ENCODE data around the gene MFSD12.

The MFSD12 gene

GRCh38 chr19:3550947-3551791, 6.2 kb downstream of the MFSD12 start:
- H3K27me3 ChIP-seq (ENCODE audit: control insufficient read depth, insufficient read depth, low read length): no peaks in the 10 kb centered on the region
- H3K9ac ChIP-seq (ENCODE audit: low read length): no peak overlapping the region
- H3K36me3 ChIP-seq (ENCODE audit: control insufficient read depth, low read depth, low read length): no peaks in the 10 kb centered on the region
- H3K27ac ChIP-seq (ENCODE audit: low read length): no peak overlapping the region
- no peaks in the 10 kb centered on the region for H3K9me3 ChIP-seq (ENCODE audit: control insufficient read depth, low read depth, low read length)
- H3K4me3 ChIP-seq (ENCODE audit: low read length): no peak overlapping the region
- no peaks in the 10 kb centered on the region for H3K4me1 ChIP-seq (ENCODE audit: control insufficient read depth, low read depth, low read length)

GRCh38 chr19:3549816-3550215, 7.6 kb downstream of the MFSD12 start:
- Histone ChIP-seq H3K9me3 (ENCODE audit: control insufficient read depth, low read depth, low read length) (no peaks in the 10 kb centered on the region), H3K27me3 (ENCODE audit: control insufficient read depth, insufficient read depth, low read length) (no peaks in the 10 kb centered on the region), H3K4me1 (ENCODE audit: control insufficient read depth, low read depth, low read length) (no peaks in the 10 kb centered on the region), H3K27ac (ENCODE audit: low read length) (no peak overlapping the region), H3K36me3 (ENCODE audit: control insufficient read depth, low read depth, low read length) (no peaks in the 10 kb centered on the region), H3K4me3 (ENCODE audit: low read length) (no peak overlapping the region), H3K9ac (ENCODE audit: low read length) (no peak overlapping the region)

- Histone ChIP-seq H3K36me3 (ENCODE audit: control insufficient read depth, low read depth, low read length) (no peaks in the 10 kb centered on the region), H3K27ac (ENCODE audit: low read length) (no peak overlapping the region), H3K9ac (ENCODE audit: low read length) (no peak overlapping the region), H3K4me1 (ENCODE audit: control insufficient read depth, low read depth, low read length) (no peaks in the 10 kb centered on the region), H3K27me3 (ENCODE audit: control insufficient read depth, insufficient read depth, low read length) (no peaks in the 10 kb centered on the region), H3K9me3 (ENCODE audit: control insufficient read depth, low read depth, low read length) (no peaks in the 10 kb centered on the region), H3K4me3 (ENCODE audit: low read length) (no peak overlapping the region)
Measured at GRCh38 chr19:3548606-3549005, 8.8 kb downstream of the MFSD12 start.

GRCh38 chr19:3547767-3548282, 9.6 kb downstream of the MFSD12 start:
- H3K27me3 ChIP-seq (ENCODE audit: control insufficient read depth, insufficient read depth, low read length): no peaks in the 10 kb centered on the region
- no peaks in the 10 kb centered on the region for H3K36me3 ChIP-seq (ENCODE audit: control insufficient read depth, low read depth, low read length)
- H3K9me3 ChIP-seq (ENCODE audit: control insufficient read depth, low read depth, low read length): no peaks in the 10 kb centered on the region
- H3K4me1 ChIP-seq (ENCODE audit: control insufficient read depth, low read depth, low read length): no peaks in the 10 kb centered on the region
- H3K27ac ChIP-seq (ENCODE audit: low read length): no peak overlapping the region
- H3K9ac ChIP-seq (ENCODE audit: low read length): no peak overlapping the region
- no peak overlapping the region for H3K4me3 ChIP-seq (ENCODE audit: low read length)

- Histone ChIP-seq H3K4me3 (ENCODE audit: low read length) (no peak overlapping the region), H3K9me3 (ENCODE audit: control insufficient read depth, low read depth, low read length) (no peaks in the 10 kb centered on the region), H3K4me1 (ENCODE audit: control insufficient read depth, low read depth, low read length) (no peaks in the 10 kb centered on the region), H3K9ac (ENCODE audit: low read length) (no peak overlapping the region), H3K36me3 (ENCODE audit: control insufficient read depth, low read depth, low read length) (no peaks in the 10 kb centered on the region), H3K27ac (ENCODE audit: low read length) (no peak overlapping the region), H3K27me3 (ENCODE audit: control insufficient read depth, insufficient read depth, low read length) (no peaks in the 10 kb centered on the region)
Measured at GRCh38 chr19:3547301-3547731, 10.1 kb downstream of the MFSD12 start.

GRCh38 chr19:3546119-3546518, 11.3 kb downstream of the MFSD12 start:
- H3K9me3 ChIP-seq (ENCODE audit: control insufficient read depth, low read depth, low read length): no peaks in the 10 kb centered on the region
- H3K36me3 ChIP-seq (ENCODE audit: control insufficient read depth, low read depth, low read length): no peaks in the 10 kb centered on the region
- no peak overlapping the region for H3K4me3 ChIP-seq (ENCODE audit: low read length)
- H3K27ac ChIP-seq (ENCODE audit: low read length): no peak overlapping the region
- H3K4me1 ChIP-seq (ENCODE audit: control insufficient read depth, low read depth, low read length): no peaks in the 10 kb centered on the region
- no peaks in the 10 kb centered on the region for H3K27me3 ChIP-seq (ENCODE audit: control insufficient read depth, insufficient read depth, low read length)
- H3K9ac ChIP-seq (ENCODE audit: low read length): no peak overlapping the region

GRCh38 chr19:3545669-3546034, 11.7 kb downstream of the MFSD12 start:
- H3K9ac ChIP-seq (ENCODE audit: low read length): no peak overlapping the region
- H3K27me3 ChIP-seq (ENCODE audit: control insufficient read depth, insufficient read depth, low read length): no peaks in the 10 kb centered on the region
- no peaks in the 10 kb centered on the region for H3K9me3 ChIP-seq (ENCODE audit: control insufficient read depth, low read depth, low read length)
- no peak overlapping the region for H3K27ac ChIP-seq (ENCODE audit: low read length)
- H3K4me1 ChIP-seq (ENCODE audit: control insufficient read depth, low read depth, low read length): no peaks in the 10 kb centered on the region
- H3K36me3 ChIP-seq (ENCODE audit: control insufficient read depth, low read depth, low read length): no peaks in the 10 kb centered on the region
- no peak overlapping the region for H3K4me3 ChIP-seq (ENCODE audit: low read length)

- Histone ChIP-seq H3K9me3 (ENCODE audit: control insufficient read depth, low read depth, low read length) (no peaks in the 10 kb centered on the region), H3K27me3 (ENCODE audit: control insufficient read depth, insufficient read depth, low read length) (no peaks in the 10 kb centered on the region), H3K9ac (ENCODE audit: low read length) (no peak overlapping the region), H3K36me3 (ENCODE audit: control insufficient read depth, low read depth, low read length) (no peaks in the 10 kb centered on the region), H3K4me3 (ENCODE audit: low read length) (no peak overlapping the region), H3K27ac (ENCODE audit: low read length) (no peak overlapping the region), H3K4me1 (ENCODE audit: control insufficient read depth, low read depth, low read length) (no peaks in the 10 kb centered on the region)
Measured at GRCh38 chr19:3544742-3545668, 12.4 kb downstream of the MFSD12 start.

GRCh38 chr19:3544058-3544376, 13.4 kb downstream of the MFSD12 start:
- H3K36me3 ChIP-seq (ENCODE audit: control insufficient read depth, low read depth, low read length): no peaks in the 10 kb centered on the region
- no peaks in the 10 kb centered on the region for H3K4me1 ChIP-seq (ENCODE audit: control insufficient read depth, low read depth, low read length)
- no peaks in the 10 kb centered on the region for H3K27me3 ChIP-seq (ENCODE audit: control insufficient read depth, insufficient read depth, low read length)
- no peak overlapping the region for H3K4me3 ChIP-seq (ENCODE audit: low read length)
- no peaks in the 10 kb centered on the region for H3K9me3 ChIP-seq (ENCODE audit: control insufficient read depth, low read depth, low read length)
- H3K27ac ChIP-seq (ENCODE audit: low read length): no peak overlapping the region
- no peak overlapping the region for H3K9ac ChIP-seq (ENCODE audit: low read length)

- no peak overlapping the region for H3K9ac ChIP-seq (ENCODE audit: low read length)
- H3K36me3 ChIP-seq (ENCODE audit: control insufficient read depth, low read depth, low read length): no peaks in the 10 kb centered on the region
- H3K27ac ChIP-seq (ENCODE audit: low read length): no peak overlapping the region
- H3K9me3 ChIP-seq (ENCODE audit: control insufficient read depth, low read depth, low read length): no peaks in the 10 kb centered on the region
- no peak overlapping the region for H3K4me3 ChIP-seq (ENCODE audit: low read length)
- H3K27me3 ChIP-seq (ENCODE audit: control insufficient read depth, insufficient read depth, low read length): no peaks in the 10 kb centered on the region
- H3K4me1 ChIP-seq (ENCODE audit: control insufficient read depth, low read depth, low read length): no peaks in the 10 kb centered on the region
Measured at GRCh38 chr19:3543150-3544057, 14.0 kb downstream of the MFSD12 start.

- Histone ChIP-seq H3K9me3 (ENCODE audit: control insufficient read depth, low read depth, low read length) (no peaks in the 10 kb centered on the region), H3K4me1 (ENCODE audit: control insufficient read depth, low read depth, low read length) (no peaks in the 10 kb centered on the region), H3K9ac (ENCODE audit: low read length) (no peak overlapping the region), H3K4me3 (ENCODE audit: low read length) (no peak overlapping the region), H3K27me3 (ENCODE audit: control insufficient read depth, insufficient read depth, low read length) (no peaks in the 10 kb centered on the region), H3K36me3 (ENCODE audit: control insufficient read depth, low read depth, low read length) (peaks cover 10% of the 10 kb centered on the region), H3K27ac (ENCODE audit: low read length) (no peak overlapping the region)
Measured at GRCh38 chr19:3539756-3540118, 17.6 kb downstream of the MFSD12 start.

Measured in iPS-18a (cell line).